ENCODE data around the gene AKAP13.

GRCh38 chr15:85445361-85445760 lies 65.0 kb downstream of the AKAP13 start:
- TF ChIP-seq ZZZ3 (CRISPR knock-in tag; IDR thresholded peaks at IDR 0.05; ENCODE audit: borderline replicate concordance), result no peak
- TF ChIP-seq KLF9 (CRISPR knock-in tag; IDR thresholded peaks at IDR 0.05; ENCODE audit: low read depth), result no peak
- TF ChIP-seq EZH2 (conservative IDR thresholded peaks at IDR 0.05; ENCODE audit: low read depth, low read length), result no peak
- TF ChIP-seq, protein P1, sequence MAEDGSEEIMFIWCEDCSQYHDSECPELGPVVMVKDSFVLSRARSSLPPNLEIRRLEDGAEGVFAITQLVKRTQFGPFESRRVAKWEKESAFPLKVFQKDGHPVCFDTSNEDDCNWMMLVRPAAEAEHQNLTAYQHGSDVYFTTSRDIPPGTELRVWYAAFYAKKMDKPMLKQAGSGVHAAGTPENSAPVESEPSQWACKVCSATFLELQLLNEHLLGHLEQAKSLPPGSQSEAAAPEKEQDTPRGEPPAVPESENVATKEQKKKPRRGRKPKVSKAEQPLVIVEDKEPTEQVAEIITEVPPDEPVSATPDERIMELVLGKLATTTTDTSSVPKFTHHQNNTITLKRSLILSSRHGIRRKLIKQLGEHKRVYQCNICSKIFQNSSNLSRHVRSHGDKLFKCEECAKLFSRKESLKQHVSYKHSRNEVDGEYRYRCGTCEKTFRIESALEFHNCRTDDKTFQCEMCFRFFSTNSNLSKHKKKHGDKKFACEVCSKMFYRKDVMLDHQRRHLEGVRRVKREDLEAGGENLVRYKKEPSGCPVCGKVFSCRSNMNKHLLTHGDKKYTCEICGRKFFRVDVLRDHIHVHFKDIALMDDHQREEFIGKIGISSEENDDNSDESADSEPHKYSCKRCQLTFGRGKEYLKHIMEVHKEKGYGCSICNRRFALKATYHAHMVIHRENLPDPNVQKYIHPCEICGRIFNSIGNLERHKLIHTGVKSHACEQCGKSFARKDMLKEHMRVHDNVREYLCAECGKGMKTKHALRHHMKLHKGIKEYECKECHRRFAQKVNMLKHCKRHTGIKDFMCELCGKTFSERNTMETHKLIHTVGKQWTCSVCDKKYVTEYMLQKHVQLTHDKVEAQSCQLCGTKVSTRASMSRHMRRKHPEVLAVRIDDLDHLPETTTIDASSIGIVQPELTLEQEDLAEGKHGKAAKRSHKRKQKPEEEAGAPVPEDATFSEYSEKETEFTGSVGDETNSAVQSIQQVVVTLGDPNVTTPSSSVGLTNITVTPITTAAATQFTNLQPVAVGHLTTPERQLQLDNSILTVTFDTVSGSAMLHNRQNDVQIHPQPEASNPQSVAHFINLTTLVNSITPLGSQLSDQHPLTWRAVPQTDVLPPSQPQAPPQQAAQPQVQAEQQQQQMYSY (CRISPR knock-in tag; IDR thresholded peaks at IDR 0.05), result no peak
- TF ChIP-seq ZFP36L1 (CRISPR knock-in tag; IDR thresholded peaks at IDR 0.05), result no peak
- no peak for TF ChIP-seq ZFP36 (IDR thresholded peaks at IDR 0.05; ENCODE audit: borderline replicate concordance, low read depth, low read length, partially characterized antibody)
- no peak for TF ChIP-seq ZMYM2 (CRISPR knock-in tag; IDR thresholded peaks at IDR 0.05)
- TF ChIP-seq, protein P2, sequence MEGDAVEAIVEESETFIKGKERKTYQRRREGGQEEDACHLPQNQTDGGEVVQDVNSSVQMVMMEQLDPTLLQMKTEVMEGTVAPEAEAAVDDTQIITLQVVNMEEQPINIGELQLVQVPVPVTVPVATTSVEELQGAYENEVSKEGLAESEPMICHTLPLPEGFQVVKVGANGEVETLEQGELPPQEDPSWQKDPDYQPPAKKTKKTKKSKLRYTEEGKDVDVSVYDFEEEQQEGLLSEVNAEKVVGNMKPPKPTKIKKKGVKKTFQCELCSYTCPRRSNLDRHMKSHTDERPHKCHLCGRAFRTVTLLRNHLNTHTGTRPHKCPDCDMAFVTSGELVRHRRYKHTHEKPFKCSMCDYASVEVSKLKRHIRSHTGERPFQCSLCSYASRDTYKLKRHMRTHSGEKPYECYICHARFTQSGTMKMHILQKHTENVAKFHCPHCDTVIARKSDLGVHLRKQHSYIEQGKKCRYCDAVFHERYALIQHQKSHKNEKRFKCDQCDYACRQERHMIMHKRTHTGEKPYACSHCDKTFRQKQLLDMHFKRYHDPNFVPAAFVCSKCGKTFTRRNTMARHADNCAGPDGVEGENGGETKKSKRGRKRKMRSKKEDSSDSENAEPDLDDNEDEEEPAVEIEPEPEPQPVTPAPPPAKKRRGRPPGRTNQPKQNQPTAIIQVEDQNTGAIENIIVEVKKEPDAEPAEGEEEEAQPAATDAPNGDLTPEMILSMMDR (CRISPR knock-in tag; IDR thresholded peaks at IDR 0.05), result no peak
